ENCODE measurements around the gene ZNF740. TPM values are rescaled to one million over a fixed set of nuclear protein-coding genes. Genes with fewer than 3 reads are reported as not detected.

Gene ZNF740, protein sequence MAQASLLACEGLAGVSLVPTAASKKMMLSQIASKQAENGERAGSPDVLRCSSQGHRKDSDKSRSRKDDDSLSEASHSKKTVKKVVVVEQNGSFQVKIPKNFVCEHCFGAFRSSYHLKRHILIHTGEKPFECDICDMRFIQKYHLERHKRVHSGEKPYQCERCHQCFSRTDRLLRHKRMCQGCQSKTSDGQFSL
- polyA plus RNA-seq (6.5 to 11.8 TPM (median 10.3 TPM) in 3 replicates), polyA minus RNA-seq (3.8 to 17.4 TPM (median 15.6 TPM) in 3 replicates)
- polyA plus RNA-seq (2011; ENCODE audit: low read depth), result 9.7 TPM
- 3.6 and 4.5 TPM in 2 replicates for polyA plus RNA-seq (2011; cell fraction: cytosol; rRNA removed)
- polyA plus RNA-seq (2011; cell fraction: nucleus; rRNA removed), result 21.7 and 25.7 TPM in 2 replicates
- polyA plus RNA-seq (2012; ENCODE audit: low replicate concordance), result 5.5 and 6.5 TPM in 2 replicates
- polyA minus RNA-seq (2011; cell fraction: cytosol; rRNA and poly(A)+ RNA removed), result 3.3 TPM
- 8.7 and 9.6 TPM in 2 replicates for polyA minus RNA-seq (2011; cell fraction: nucleus; rRNA and poly(A)+ RNA removed)

DNA sequence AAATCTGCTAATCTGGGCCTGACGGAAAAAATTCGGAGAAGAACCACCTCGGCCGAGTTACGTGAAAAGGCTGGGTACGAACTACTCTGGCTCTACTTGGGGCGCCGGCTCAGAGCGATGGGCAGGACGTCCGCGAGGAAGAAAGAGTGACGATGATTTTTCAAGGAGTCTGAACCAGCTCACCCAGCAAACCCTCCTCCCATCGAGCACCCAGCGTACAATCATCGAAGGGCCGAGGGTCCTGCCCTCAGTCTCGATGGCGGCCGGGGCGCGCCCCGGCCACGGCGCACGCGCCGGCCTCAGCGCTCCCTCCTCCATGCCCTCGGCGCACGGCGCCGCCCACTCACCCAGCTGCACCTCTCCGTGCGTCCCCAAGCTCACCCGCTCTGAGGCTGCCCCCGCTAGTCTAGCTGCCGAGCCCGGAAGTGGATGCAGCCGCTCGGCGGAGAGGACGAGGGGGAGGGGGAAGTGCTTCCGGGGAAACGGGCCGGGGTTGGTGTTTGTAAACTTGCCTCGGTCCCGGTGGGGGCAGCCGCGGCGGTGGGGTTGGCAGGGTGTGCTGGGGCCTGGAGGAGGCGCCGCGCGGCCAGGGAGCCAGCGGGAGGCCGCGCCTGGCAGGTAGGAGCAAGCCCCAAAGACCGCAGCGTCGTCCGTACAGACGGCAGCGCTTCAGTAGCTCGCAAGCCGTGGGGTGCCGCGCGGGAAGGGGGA is at the start of gene ZNF740, which contains the start of gene CSAD:
Gene ZNF740, plus strand, starts transcription at position 503 of the 711 bp plus-strand sequence. CDS start 1,262 bp downstream, outside the sequence.
Gene CSAD, minus strand, starts transcription at position 706 of the 711 bp plus-strand sequence. CDS start 7,455 bp downstream, outside the sequence.
- Histone ChIP-seq H3K4me1 (ENCODE audit: control insufficient read depth, extremely low read depth, insufficient read depth, low read length) (peaks cover 20% of the 10 kb centered on the region), H3K79me2 (ENCODE audit: control insufficient read depth, insufficient read depth, low read length) (peaks cover 14% of the 10 kb centered on the region), H3K9ac (ENCODE audit: control insufficient read depth, extremely low read depth, insufficient read depth, low read length) (peak within 1 kb of the TSS; percentile 94), H3K36me3 (ENCODE audit: control insufficient read depth in 2 of 2, extremely low read depth in 1 of 2, insufficient read depth in 2 of 2, low read length in 2 of 2) (peaks cover 11 to 21% of the 10 kb centered on the region in 2 experiments), H3K4me3 (ENCODE audit: control insufficient read depth in 2 of 3, extremely low read depth in 1 of 3, insufficient read depth in 2 of 3, low read depth in 1 of 3, low read length in 3 of 3) (peak within 1 kb of the TSS; percentile 72 to 89 (median 82)), H3K27me3 (ENCODE audit: control insufficient read depth, extremely low read depth, insufficient read depth, low read length) (no peaks in the 10 kb centered on the region), H2AFZ (ENCODE audit: control insufficient read depth, low read length) (peak within 1 kb of the TSS; percentile 97), H3K4me2 (ENCODE audit: control insufficient read depth, extremely low read depth, insufficient read depth, low read depth, low read length) (peak within 1 kb of the TSS; percentile 96), H3K9me3 (ENCODE audit: control insufficient read depth, low read depth, low read length) (no peaks in the 10 kb centered on the region), H3K27ac (ENCODE audit: control insufficient read depth, insufficient read depth, low read length) (peak within 1 kb of the TSS; percentile 93), H4K20me1 (ENCODE audit: control insufficient read depth, extremely low read depth, insufficient read depth, low read length) (no peaks in the 10 kb centered on the region), H3K9me1 (ENCODE audit: control insufficient read depth, extremely low read depth, insufficient read depth, low read length) (no peaks in the 10 kb centered on the region)
- peak; percentile 71 for DNase-seq (ENCODE audit: low read depth, low spot score)
- TF ChIP-seq, protein P1, sequence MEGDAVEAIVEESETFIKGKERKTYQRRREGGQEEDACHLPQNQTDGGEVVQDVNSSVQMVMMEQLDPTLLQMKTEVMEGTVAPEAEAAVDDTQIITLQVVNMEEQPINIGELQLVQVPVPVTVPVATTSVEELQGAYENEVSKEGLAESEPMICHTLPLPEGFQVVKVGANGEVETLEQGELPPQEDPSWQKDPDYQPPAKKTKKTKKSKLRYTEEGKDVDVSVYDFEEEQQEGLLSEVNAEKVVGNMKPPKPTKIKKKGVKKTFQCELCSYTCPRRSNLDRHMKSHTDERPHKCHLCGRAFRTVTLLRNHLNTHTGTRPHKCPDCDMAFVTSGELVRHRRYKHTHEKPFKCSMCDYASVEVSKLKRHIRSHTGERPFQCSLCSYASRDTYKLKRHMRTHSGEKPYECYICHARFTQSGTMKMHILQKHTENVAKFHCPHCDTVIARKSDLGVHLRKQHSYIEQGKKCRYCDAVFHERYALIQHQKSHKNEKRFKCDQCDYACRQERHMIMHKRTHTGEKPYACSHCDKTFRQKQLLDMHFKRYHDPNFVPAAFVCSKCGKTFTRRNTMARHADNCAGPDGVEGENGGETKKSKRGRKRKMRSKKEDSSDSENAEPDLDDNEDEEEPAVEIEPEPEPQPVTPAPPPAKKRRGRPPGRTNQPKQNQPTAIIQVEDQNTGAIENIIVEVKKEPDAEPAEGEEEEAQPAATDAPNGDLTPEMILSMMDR (optimal IDR thresholded peaks at IDR 0.05 in 1 of 3, IDR thresholded peaks at IDR 0.05 in 1 of 3, conservative IDR thresholded peaks at IDR 0.05 in 1 of 3; ENCODE audit: extremely low read depth in 1 of 3, insufficient read depth in 2 of 3, low read length in 3 of 3), result no peak
- TF ChIP-seq EZH2 (IDR thresholded peaks at IDR 0.05; ENCODE audit: low read length), result no peak
- dilution Hi-C loops (cut with MboI; ENCODE audit: extremely low pct_ligation_motif_present, low sequenced_read_pairs), result no loop called here
- no peak for FAIRE-seq

DNA sequence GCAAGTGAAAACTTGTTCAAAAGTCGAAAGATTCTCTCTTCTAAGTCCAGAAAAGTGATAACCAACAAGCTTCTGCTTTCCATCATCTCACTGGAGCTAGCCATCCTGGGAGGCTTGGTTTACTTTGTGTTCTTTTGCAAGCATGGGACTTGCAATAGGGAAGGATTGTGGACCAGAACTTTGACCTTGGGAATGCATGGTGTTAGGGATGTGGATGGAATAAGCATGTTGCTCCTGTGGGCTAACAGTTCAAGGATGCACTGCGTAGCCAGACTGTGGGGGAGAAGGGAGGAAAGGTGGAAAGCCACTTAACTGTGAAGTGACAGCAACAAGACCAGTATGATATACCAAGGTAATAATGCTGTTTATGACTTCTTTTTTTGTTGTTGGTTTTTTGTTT is 48.7 kb upstream of the ZNF740 start:
- H2AFZ ChIP-seq (ENCODE audit: control insufficient read depth, low read length), result no peak overlapping the region

More for the DNA sequence above, 48.7 kb upstream of the ZNF740 start:
- H3K27ac ChIP-seq (ENCODE audit: control insufficient read depth, insufficient read depth, low read length), result no peak overlapping the region
- H3K79me2 ChIP-seq (ENCODE audit: control insufficient read depth, insufficient read depth, low read length), result no peaks in the 10 kb centered on the region
- no peaks in the 10 kb centered on the region for H3K36me3 ChIP-seq (ENCODE audit: control insufficient read depth in 2 of 2, extremely low read depth in 1 of 2, insufficient read depth in 2 of 2, low read length in 2 of 2)
- no peak overlapping the region for H3K4me3 ChIP-seq (ENCODE audit: control insufficient read depth in 2 of 3, extremely low read depth in 1 of 3, insufficient read depth in 2 of 3, low read depth in 1 of 3, low read length in 3 of 3)
- FAIRE-seq (no peak), DNase-seq (ENCODE audit: low read depth, low spot score) (no peak)
- H4K20me1 ChIP-seq (ENCODE audit: control insufficient read depth, extremely low read depth, insufficient read depth, low read length), result no peaks in the 10 kb centered on the region
- dilution Hi-C loops (cut with MboI; ENCODE audit: extremely low pct_ligation_motif_present, low sequenced_read_pairs), result no loop called here
- H3K9ac ChIP-seq (ENCODE audit: control insufficient read depth, extremely low read depth, insufficient read depth, low read length), result no peak overlapping the region
- H3K4me1 ChIP-seq (ENCODE audit: control insufficient read depth, extremely low read depth, insufficient read depth, low read length), result no peaks in the 10 kb centered on the region
- H3K4me2 ChIP-seq (ENCODE audit: control insufficient read depth, extremely low read depth, insufficient read depth, low read depth, low read length), result no peak overlapping the region
- no peaks in the 10 kb centered on the region for H3K27me3 ChIP-seq (ENCODE audit: control insufficient read depth, extremely low read depth, insufficient read depth, low read length)
- TF ChIP-seq EZH2 (IDR thresholded peaks at IDR 0.05; ENCODE audit: low read length), result no peak
- TF ChIP-seq, protein P1 (optimal IDR thresholded peaks at IDR 0.05 in 1 of 3, IDR thresholded peaks at IDR 0.05 in 1 of 3, conservative IDR thresholded peaks at IDR 0.05 in 1 of 3; ENCODE audit: extremely low read depth in 1 of 3, insufficient read depth in 2 of 3, low read length in 3 of 3), result no peak
- H3K9me3 ChIP-seq (ENCODE audit: control insufficient read depth, low read depth, low read length), result no peaks in the 10 kb centered on the region
- no peaks in the 10 kb centered on the region for H3K9me1 ChIP-seq (ENCODE audit: control insufficient read depth, extremely low read depth, insufficient read depth, low read length)
